HG03342 (cell line): ENCODE data around the gene SH2D5.

Experiments
- ATAC-seq: cut with Tn5 transposase; IDR thresholded peaks from one replicate; pipeline ENCODE4 v1.9.1; 2021; ENCODE audit warnings: mild to moderate bottlenecking, moderate library complexity; ENCODE audit not compliant: unreplicated experiment

SH2D5 gene

DNA sequence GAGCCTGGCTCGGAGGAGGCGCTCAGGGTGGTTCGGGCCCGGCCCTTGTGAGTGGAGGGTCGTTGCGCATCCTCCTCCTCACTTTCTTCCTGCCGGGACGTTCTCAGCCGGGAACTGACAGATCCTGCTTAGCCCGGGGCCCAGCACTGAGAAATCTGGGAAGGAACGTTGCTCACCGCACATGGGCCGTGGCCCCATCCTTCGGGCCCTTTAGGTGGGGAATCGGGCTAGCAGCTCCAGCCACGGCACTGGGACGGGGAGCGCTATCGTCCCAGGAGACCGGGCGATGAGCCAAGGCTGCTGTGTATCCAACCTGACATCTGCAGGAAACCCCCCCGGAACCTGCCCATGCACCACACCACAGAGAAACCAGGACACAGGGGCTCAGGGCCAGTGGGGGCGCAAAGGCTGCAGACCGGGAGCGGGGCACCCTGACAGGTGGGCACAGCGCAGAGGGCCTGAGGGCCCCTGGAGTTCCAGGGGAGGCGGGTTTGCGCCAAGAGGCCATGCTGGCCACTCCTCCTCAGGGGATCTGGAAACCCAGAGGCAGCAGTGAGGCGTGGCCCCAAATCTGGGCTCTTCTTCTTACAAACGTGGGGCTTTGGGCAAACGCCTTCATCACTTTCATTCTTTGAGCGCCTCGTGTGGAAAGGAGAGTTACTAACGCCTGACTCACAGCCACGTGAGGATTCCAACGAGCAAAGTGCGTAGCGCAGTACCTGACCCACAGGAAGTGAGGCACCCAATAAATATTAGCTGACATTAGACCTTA, at the start of gene SH2D5:
SH2D5 (minus strand) TSS at position 116 of the 772 bp plus-strand sequence. CDS start 4,659 bp downstream, outside the sequence.
- peak; percentile 61 for ATAC-seq

- no peak for ATAC-seq
Measured at GRCh38 chr1:20775700-20776099, 43.2 kb upstream of the SH2D5 start.

GRCh38 chr1:20771780-20772179, 39.3 kb upstream of the SH2D5 start:
- ATAC-seq = no peak

DNA sequence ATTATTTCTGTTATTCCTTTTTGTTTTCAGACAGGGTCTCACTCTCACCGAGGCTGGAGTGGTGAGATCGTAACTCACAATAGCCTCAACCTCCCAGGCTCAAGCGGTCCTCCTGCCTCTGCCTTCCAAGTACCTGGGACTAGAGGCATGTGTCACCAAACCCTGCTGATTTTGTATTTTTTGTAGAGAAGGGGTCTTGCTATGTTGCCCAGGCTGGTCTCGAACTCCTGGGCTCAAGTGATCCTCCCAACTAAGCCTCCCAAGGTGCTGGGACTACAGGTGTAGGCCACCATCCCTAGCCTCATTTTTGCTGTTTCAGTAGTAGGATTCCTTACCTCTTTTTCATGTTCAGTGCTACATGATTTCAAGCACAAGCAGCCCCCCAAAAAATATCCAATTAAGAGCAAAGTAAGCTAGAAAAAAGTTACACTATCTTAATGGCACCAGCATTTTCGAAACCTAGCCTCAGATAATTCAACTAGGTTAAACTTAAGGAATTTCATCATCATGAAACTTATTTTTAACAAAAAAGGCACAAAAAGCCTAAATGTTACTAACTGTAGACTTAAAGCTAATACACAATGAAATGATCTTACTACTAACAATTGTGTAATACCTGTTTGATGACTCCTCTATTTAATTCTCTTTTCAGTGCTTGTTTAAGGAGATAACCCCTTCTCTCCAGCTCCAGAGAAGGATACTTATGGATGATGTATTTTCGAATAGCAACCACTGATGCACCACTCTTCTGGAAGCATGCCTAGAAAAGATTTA, 38.0 kb upstream of the SH2D5 start:
- no peak for ATAC-seq

- ATAC-seq = no peak
Measured at GRCh38 chr1:20767271-20767670, 34.8 kb upstream of the SH2D5 start.

DNA sequence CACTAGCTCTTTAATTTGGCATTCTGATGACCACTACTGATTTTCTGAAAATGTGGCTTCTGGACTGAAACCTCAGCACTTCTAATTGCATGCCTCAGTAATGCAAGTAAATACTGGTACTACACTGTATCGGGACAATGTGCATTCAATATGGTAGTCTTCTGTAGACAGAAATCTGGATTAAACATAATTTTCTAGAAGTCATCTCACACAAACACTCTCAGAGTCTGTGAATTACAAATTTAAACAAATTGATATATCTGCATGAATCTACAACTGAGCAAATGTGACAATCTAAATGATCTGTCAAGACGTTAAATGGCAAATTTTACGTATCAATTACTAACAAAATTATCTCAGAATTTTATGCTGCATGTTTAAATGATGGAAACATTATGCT, 30.9 kb upstream of the SH2D5 start:
- no peak for ATAC-seq

GRCh38 chr1:20760322-20760721, 27.8 kb upstream of the SH2D5 start:
- no peak for ATAC-seq

GRCh38 chr1:20753589-20753988, 21.1 kb upstream of the SH2D5 start:
- ATAC-seq = no peak

GRCh38 chr1:20751462-20751990, 19.0 kb upstream of the SH2D5 start:
- ATAC-seq = no peak

- no peak for ATAC-seq
Measured at GRCh38 chr1:20742671-20743070, 10.2 kb upstream of the SH2D5 start.

GRCh38 chr1:20740781-20741180, 8.3 kb upstream of the SH2D5 start:
- no peak for ATAC-seq

DNA sequence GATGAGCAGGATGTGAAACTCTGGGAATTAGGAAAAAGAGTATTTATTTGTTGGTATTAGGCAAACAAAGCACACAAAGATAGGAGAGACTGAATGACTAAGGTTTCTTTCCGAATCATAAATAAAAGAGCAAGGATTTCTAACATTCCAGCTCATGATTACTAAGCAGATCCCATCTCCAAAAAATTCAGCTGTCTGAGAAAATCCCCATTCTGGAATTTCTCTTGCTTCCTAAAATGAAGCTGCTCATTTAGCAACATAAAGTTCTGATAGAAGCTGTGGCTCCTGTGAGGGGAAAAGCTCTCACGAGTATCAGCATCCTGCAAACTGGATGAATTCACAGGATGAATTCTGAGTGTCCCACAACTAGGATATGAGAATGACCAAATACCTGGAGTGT, 6.7 kb upstream of the SH2D5 start:
- ATAC-seq = no peak

GRCh38 chr1:20735581-20736111, 3.1 kb upstream of the SH2D5 start:
- no peak for ATAC-seq

- no peak for ATAC-seq
Measured at GRCh38 chr1:20733360-20733975, 965 bp upstream of the SH2D5 start.

GRCh38 chr1:20732071-20732587, 374 bp downstream of the SH2D5 start:
- ATAC-seq = peak; percentile 42

- ATAC-seq = peak; percentile 12
Measured at GRCh38 chr1:20731057-20731991, 1.2 kb downstream of the SH2D5 start.

DNA sequence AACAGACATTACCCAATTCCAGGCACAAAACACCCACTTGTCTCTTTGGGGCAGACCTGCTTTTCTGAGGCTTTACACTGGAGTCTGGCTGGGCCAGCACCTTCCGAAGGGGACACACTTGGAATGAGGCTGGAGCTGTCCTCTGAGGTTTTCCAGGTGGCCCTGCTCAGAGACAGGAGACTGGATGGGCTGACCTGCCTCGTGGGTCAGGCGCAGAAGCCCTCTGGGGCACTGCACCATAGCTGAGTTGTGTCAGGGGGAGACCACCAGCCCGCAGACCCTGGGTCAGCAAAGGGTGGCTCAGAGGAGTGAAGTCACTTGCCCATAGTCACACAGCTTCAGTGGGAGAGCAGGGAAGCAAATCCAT, 1.8 kb downstream of the SH2D5 start:
- no peak for ATAC-seq

GRCh38 chr1:20729990-20730689, 2.4 kb downstream of the SH2D5 start:
- ATAC-seq = no peak

DNA sequence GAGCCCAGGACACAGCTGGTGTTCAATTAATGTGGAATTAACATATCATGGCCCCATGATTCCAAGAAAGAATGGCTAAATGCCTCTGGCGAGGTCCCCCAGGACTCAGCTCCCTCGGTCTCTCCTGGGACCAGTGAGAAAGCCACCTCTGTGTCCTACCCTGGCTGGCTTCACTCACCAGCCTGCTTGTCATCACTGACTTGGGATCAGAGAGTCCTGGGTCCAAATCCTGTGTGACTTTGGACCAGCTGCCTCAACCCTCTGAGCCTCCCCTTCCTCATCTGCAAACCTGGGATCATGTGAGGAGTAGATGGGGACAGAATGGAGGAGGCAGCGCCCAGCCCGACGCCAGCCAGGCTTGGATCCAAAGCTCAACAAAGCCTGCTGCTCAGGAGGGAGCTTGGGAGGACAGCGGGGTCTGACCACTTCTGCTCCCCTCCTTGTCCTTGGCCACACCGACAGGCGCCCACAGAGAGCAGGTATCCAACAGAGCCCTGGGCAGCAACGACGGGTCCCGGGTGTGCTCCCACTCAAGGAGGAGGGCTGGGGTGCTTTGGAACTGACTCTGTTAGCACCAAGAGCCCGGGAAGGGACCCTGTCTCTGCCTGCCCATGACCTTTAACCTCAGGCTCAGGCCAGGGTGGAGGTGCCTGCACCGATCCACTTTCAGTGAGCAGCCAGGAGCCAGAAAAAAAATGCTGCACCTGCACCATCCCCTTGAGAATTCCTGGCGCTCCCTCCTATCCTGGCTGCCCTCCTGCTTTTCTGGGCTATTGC, 3.2 kb downstream of the SH2D5 start:
- no peak for ATAC-seq
